Nephron progenitor cell (in vitro differentiated cells): ENCODE data around the gene MKS1.

ENCODE experiments used
- DNase-seq: peaks from one replicate; pipeline ENCODE4 v3.0.0; 2021
- H3K27ac Mint-ChIP-seq: 2 replicates; pipeline ENCODE4 v1.8.0; 2021; ENCODE audit warnings: mild to moderate bottlenecking, moderate library complexity, mixed read lengths
- H3K27me3 Mint-ChIP-seq: 2 replicates; pipeline ENCODE4 v1.8.0; 2021; ENCODE audit warnings: mild to moderate bottlenecking, low read depth, mixed read lengths; ENCODE audit not compliant: poor library complexity
- H3K36me3 Mint-ChIP-seq: 2 replicates; pipeline ENCODE4 v1.8.0; 2021; ENCODE audit warnings: low read depth, mixed read lengths
- H3K4me1 Mint-ChIP-seq: 2 replicates; pipeline ENCODE4 v1.8.0; 2021; ENCODE audit warnings: mixed read lengths
- H3K4me3 Mint-ChIP-seq: 2 replicates; pipeline ENCODE4 v1.8.0; 2021; ENCODE audit warnings: mild to moderate bottlenecking, moderate library complexity, mixed read lengths
- H3K9me3 Mint-ChIP-seq: 2 replicates; pipeline ENCODE4 v1.8.0; 2021; ENCODE audit warnings: mild to moderate bottlenecking, moderate library complexity, mixed read lengths
- TF ChIP-seq, protein P1 (sequence below): fragments of 200-600 bp; sonication (generic); IDR thresholded peaks from 2 replicates; pipeline ENCODE4 v1.5.0; 2021; ENCODE audit warnings: antibody characterized with exemption

Gene MKS1

DNA sequence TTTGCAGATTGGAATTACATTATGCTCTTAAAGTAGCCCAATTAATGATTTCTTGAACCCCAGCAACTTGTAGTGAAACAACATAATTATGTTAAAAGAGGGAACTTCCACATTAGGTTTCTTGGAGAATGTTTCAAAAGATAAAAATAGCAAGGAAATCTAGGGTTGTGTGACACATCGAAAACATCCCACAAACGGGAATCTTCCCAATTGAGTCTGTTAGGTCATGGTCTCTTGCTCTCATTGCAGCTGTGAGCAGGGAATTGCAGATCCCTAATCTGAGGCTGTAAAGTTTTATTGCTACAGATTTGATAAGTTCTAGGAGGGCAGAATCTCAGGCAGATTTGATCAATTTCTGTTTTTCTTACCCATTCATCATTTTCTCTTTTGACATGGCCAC lies 12.6 kb upstream of the MKS1 start:
- DNase-seq = no peak
- H3K27ac Mint-ChIP-seq = no peak overlapping the region
- no peak overlapping the region for H3K4me3 Mint-ChIP-seq
- TF ChIP-seq, protein P1, sequence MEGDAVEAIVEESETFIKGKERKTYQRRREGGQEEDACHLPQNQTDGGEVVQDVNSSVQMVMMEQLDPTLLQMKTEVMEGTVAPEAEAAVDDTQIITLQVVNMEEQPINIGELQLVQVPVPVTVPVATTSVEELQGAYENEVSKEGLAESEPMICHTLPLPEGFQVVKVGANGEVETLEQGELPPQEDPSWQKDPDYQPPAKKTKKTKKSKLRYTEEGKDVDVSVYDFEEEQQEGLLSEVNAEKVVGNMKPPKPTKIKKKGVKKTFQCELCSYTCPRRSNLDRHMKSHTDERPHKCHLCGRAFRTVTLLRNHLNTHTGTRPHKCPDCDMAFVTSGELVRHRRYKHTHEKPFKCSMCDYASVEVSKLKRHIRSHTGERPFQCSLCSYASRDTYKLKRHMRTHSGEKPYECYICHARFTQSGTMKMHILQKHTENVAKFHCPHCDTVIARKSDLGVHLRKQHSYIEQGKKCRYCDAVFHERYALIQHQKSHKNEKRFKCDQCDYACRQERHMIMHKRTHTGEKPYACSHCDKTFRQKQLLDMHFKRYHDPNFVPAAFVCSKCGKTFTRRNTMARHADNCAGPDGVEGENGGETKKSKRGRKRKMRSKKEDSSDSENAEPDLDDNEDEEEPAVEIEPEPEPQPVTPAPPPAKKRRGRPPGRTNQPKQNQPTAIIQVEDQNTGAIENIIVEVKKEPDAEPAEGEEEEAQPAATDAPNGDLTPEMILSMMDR = no peak
- peaks cover 58% of the 10 kb centered on the region for H3K27me3 Mint-ChIP-seq
- no peaks in the 10 kb centered on the region for H3K36me3 Mint-ChIP-seq
- no peaks in the 10 kb centered on the region for H3K9me3 Mint-ChIP-seq
- peaks cover 25% of the 10 kb centered on the region for H3K4me1 Mint-ChIP-seq

DNA sequence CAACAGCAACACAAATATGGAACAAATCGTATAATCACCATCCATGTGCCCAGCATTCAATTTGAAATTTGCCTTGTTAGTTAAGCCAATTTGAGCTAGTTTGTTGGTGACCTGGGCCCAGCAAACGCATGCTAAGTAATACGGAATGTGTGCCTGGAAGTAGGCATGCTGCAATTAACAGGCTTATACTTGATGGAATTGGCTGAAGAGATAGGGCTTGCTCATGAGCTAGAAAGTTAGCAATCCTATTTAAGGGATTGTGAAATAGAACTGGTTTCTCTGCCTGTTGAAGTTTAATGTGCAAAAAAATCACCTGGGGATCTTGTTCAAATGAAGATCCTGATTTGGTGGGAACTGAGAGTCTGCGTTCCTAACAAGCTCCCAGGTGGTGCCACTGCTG lies 10.8 kb upstream of the MKS1 start:
- H3K27me3 Mint-ChIP-seq = peaks cover 53% of the 10 kb centered on the region
- H3K36me3 Mint-ChIP-seq = no peaks in the 10 kb centered on the region
- H3K4me3 Mint-ChIP-seq = no peak overlapping the region
- no peak overlapping the region for H3K27ac Mint-ChIP-seq
- peaks cover 25% of the 10 kb centered on the region for H3K4me1 Mint-ChIP-seq
- no peak for DNase-seq
- TF ChIP-seq, protein P1 = no peak
- no peaks in the 10 kb centered on the region for H3K9me3 Mint-ChIP-seq

DNA sequence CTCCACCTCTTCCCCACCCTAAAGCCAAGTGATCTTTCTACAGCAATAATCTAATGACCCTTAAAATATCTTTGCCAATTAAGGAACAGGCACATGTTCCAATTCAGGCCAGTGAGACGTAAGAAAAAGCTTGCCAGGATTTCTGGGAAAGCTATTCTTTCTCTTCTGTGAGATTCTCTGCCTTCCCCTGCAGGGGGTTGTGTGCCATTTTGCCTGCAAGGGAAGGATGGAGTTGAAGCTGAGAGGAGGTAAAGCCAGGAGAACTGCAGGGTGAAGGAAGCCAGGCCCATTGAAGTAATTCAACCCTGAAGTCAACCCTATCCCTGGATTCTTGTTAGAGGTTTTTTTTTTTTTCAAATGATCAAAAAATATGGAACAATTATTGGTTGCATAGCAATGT lies 10.3 kb upstream of the MKS1 start:
- no peak overlapping the region for H3K4me3 Mint-ChIP-seq
- no peak overlapping the region for H3K27ac Mint-ChIP-seq
- no peaks in the 10 kb centered on the region for H3K9me3 Mint-ChIP-seq
- H3K36me3 Mint-ChIP-seq = no peaks in the 10 kb centered on the region
- H3K27me3 Mint-ChIP-seq = peaks cover 51% of the 10 kb centered on the region
- TF ChIP-seq, protein P1 = no peak
- DNase-seq = no peak
- H3K4me1 Mint-ChIP-seq = peaks cover 25% of the 10 kb centered on the region

DNA sequence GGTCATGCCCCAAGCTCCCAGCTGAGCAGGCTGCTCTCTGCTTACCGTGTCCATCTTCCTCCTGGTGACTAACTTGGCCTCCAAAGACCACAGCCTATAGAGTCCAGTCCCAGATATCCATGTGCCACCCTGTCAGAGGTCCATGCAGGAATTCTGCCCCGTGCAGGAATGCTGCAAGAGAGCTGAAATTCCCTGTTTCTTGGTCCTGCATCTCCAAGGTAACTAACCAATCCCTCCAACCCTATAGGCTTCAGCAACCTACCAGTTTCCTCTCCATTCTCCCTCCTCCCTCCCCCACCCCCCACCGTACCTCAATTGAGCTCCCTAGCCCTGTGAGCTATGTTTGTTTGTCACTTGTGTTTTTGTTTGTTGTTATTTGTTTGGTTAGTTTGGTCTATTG lies 9.6 kb upstream of the MKS1 start:
- Mint-ChIP-seq H3K36me3 (no peaks in the 10 kb centered on the region), H3K9me3 (no peaks in the 10 kb centered on the region), H3K4me1 (peaks cover 25% of the 10 kb centered on the region), H3K27ac (no peak overlapping the region), H3K27me3 (peaks cover 47% of the 10 kb centered on the region), H3K4me3 (no peak overlapping the region)
- no peak for DNase-seq
- TF ChIP-seq, protein P1 = no peak

DNA sequence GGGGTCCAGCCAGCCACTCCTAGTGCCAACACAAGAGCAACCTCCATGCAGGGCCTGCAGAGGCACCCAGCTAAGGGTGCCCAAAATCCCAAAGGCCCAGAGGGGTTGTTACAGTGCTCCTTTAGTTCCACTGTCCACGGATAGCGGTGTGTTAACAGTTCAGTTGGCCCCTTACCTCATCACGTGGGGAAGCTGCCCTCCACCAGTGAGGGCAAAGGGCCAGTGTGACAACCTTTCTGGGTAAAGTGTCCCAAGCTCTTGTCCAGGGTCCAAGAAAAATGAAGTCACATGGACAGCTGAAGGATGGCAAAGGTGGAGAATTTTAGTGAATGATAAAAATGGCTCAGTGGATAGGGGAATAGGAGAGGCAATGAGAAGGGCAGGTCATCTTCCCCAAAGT lies 8.7 kb upstream of the MKS1 start:
- H3K27me3 Mint-ChIP-seq = peaks cover 52% of the 10 kb centered on the region
- H3K27ac Mint-ChIP-seq = no peak overlapping the region
- H3K4me3 Mint-ChIP-seq = no peak overlapping the region
- H3K4me1 Mint-ChIP-seq = peaks cover 20% of the 10 kb centered on the region
- DNase-seq = no peak
- TF ChIP-seq, protein P1 = no peak
- H3K9me3 Mint-ChIP-seq = no peaks in the 10 kb centered on the region
- no peaks in the 10 kb centered on the region for H3K36me3 Mint-ChIP-seq

DNA sequence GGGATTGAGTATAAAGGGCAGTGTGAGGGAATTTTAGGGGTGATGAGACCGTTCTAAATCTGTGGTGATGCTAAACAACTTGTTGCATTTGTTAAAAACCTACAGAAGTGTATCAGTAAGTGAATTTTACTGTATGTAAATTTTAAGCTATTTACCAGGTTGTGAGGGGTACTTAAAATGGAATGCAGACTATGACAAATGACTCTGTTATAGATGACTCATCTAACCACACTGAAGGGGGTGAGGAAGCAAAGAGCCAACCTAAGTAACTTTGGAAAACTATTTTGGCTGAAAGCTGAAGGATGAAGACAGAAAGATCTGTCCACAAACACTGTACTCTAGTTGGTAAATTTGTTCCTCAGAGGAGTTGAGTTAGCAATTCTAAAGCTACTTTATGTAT lies 5.3 kb upstream of the MKS1 start:
- peaks cover 3% of the 10 kb centered on the region for H3K9me3 Mint-ChIP-seq
- H3K36me3 Mint-ChIP-seq = no peaks in the 10 kb centered on the region
- TF ChIP-seq, protein P1 = no peak
- no peak overlapping the region for H3K4me3 Mint-ChIP-seq
- H3K27me3 Mint-ChIP-seq = peaks cover 49% of the 10 kb centered on the region
- peaks cover 8% of the 10 kb centered on the region for H3K4me1 Mint-ChIP-seq
- DNase-seq = no peak
- H3K27ac Mint-ChIP-seq = no peak overlapping the region
